ENCODE measurements around the gene SPN.

- TF ChIP-seq EZH2 (IDR thresholded peaks at IDR 0.05; ENCODE audit: insufficient read depth, poor library complexity, severe bottlenecking) (no peak), EZH2phosphoT487 (IDR thresholded peaks at IDR 0.05; ENCODE audit: insufficient read depth, low read depth) (no peak)
These were observed 9.6 kb upstream of the SPN start for GRCh38 chr16:29653471-29653870.
